GM18511 (cell line): ENCODE measurements around the gene PNPLA3.
A peak's percentile ranks its signal among the peaks of the same experiment; 100 is the strongest.

Experiments used
- ATAC-seq: cut with Tn5 transposase; IDR thresholded peaks from one replicate; pipeline ENCODE4 v1.9.1; 2021; ENCODE audit warnings: mild to moderate bottlenecking, moderate library complexity; ENCODE audit not compliant: unreplicated experiment

The PNPLA3 gene

DNA sequence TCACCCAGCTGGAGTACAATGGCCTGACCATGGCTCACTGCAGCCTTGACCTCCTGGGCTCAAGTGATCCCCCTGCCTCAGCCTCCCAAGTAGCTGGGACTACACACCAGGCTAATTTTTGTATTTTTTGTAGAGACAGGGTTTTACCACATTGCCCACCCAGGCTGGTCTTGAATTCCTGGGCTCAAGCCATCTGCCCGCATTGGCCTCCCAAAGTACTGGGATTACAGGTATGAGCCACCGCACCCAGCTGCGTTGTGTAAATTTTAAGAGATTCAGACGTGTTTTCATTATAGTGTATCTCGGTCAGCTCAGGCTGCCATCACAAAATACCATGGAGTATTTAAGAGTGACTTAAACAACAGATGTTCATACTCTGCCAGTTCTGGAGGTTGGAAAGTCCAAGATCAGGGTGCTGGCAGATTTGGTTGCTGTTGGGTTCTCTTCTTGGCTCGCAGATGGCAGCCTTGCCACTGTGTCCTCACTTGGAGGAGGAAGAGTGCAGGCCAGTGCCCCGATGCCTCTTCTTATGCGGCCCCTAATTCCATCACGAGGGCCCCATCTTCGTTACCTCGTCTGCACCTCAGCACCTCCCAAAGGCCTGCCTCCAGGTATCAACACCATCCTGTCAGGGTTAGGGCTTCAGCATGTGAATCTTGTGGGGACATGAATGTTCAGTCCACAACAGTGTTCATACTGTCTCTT is 67.9 kb downstream of the PNPLA3 start:
- no peak for ATAC-seq

GRCh38 chr22:43992331-43992821 is 68.8 kb downstream of the PNPLA3 start:
- no peak for ATAC-seq

DNA sequence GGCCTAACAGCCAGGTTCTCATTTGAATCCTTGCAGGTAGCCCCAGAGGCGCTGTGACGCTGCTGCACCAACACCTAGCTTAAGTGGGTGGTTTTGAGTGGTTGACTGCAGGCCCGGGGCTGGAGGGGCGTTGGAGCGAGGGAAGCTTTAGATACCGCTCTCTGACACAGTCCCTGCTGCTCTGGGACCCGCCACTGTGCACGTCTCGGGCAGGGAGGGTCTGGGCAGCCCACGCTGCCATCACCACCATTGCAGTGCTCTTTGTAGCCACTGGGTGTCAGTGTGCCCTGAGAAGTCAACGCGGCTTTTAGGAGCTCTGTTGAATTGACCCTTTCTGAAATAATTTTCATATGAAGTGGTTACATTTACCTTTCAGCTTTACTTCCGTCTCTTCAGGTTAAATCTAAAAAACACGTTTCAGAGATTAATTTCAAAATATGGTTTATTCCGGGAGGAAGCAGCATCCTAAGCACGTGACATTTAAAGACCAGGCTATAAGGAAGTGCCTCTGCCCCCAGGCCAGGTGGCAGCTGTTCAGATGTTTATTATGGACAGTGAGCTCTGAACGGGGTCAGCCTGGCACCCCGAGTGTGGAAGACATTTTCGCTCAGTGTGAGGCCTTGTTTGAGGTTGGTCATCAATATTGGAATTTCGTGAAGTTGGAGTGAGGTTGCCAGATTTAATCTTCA is 69.6 kb downstream of the PNPLA3 start:
- no peak for ATAC-seq

DNA sequence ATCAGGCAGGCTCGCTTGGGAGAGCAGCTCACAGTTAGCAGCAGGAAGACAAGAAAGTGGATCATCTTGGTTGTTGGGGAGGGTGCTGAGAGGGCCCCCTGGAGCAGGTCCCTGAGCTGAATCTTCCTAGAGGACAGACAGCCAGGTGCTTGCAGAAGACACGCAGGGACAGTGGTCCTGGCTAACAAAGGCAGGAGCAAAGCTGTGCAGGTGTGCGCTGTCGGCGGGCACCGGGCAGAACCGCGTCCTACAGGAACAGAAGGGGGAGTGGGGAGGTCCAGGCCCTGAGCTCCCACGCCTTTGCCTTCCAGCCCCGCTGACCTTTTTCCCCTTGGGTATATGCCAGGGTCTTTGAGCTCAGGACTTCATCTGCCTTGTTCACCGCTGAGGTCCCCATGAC is 70.4 kb downstream of the PNPLA3 start:
- ATAC-seq = no peak

GRCh38 chr22:43994416-43994815 is 70.8 kb downstream of the PNPLA3 start:
- no peak for ATAC-seq

DNA sequence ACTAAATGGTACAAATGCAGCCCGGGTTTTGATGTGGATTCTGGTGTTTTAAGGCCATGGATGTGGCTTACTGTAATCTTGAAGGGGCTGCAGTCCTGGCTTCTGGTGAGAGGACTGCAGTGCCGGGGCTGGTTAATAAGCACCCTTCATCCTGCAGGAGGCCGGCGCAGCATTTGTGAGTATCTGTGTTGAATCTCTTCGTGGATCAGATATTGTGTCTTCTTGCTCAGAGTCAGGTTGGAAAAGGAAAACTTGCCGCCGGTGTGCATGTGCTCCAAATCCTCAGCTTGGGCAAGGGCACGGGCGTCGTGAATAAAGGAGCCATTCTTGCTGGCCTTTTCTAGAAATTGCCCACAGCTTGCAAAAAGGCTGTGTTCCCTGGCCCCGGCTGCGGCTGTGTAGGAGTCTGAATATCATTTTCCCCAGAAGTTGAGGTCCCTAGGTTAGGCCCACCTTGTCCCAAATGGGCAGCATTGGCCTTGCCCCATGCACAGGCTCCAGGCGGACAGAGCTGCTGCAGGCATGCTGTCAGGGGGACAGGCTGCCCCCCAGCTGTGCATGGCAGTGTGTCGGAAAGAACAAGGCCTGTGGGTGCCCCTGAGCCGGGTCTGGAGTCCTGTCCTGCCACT is 71.6 kb downstream of the PNPLA3 start:
- ATAC-seq = no peak

GRCh38 chr22:43995798-43996169 is 72.2 kb downstream of the PNPLA3 start:
- peak; percentile 16 for ATAC-seq

GRCh38 chr22:43996170-43996980 is 72.8 kb downstream of the PNPLA3 start:
- ATAC-seq = peak; percentile 69

DNA sequence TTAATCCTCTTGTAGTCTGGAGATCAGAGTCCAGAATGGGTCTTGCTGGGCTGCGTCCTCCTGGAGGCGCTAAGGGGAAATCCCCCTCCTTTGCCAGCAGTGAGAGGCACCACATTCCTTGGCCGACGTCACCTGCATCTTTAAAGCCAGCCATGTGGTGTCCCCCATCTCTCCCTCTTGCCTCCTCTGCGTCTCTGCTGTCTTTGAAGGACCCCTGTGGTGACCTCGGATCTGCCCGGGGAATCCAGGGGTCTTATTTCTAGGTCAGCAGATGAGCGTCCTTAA is 73.3 kb downstream of the PNPLA3 start:
- no peak for ATAC-seq
